A549 (cell line): ENCODE data around the gene UTP11.

Source experiments
- BHLHE40 ChIP-seq: IDR thresholded peaks from 2 replicates; pipeline ENCODE4 v1.6.1; 2012; ENCODE audit warnings: low read depth, low read length, inconsistent platforms
- CEBPB ChIP-seq, 2 experiments: fragments of >200 bp in 1 of 2; sonication (Bioruptor Twin) in 1 of 2; formaldehyde crosslinking in 1 of 2; IDR thresholded peaks; 2 replicates each; pipeline ENCODE4 v1.6.1; 2012 to 2016
- EP300 ChIP-seq, 2 experiments: fragments of >200 bp; sonication (Bioruptor Twin); formaldehyde crosslinking; IDR thresholded peaks; 2 replicates in 1 of 2; 3 replicates in 1 of 2; pipeline ENCODE4 v1.6.1; 2016 to 2017
- MAZ ChIP-seq: fragments of 150-350 bp; IDR thresholded peaks from 2 replicates; pipeline ENCODE4 v1.6.1; 2014; ENCODE audit warnings: antibody characterized with exemption, low read depth, low read length, borderline replicate concordance
- NR3C1 ChIP-seq: fragments of >200 bp; sonication (Bioruptor Twin); formaldehyde crosslinking; IDR thresholded peaks from 3 replicates; pipeline ENCODE4 v1.6.1; 2017
- POLR2A ChIP-seq: IDR thresholded peaks from 2 replicates; pipeline ENCODE4 v1.6.1; 2012; ENCODE audit warnings: mild to moderate bottlenecking, low read length
- RFX5 ChIP-seq: fragments of 450-650 bp; IDR thresholded peaks from 2 replicates; pipeline ENCODE4 v1.7.1; 2014; ENCODE audit warnings: antibody characterized with exemption, mild to moderate bottlenecking, moderate library complexity
- ZFP36 ChIP-seq: fragments of 450-650 bp; IDR thresholded peaks from 2 replicates; pipeline ENCODE4 v1.6.1; 2014; ENCODE audit warnings: borderline replicate concordance; ENCODE audit not compliant: partially characterized antibody
- TF ChIP-seq, protein P1 (sequence below): fragments of 250-450 bp; sonication (Bioruptor Pico); IDR thresholded peaks from 2 replicates; pipeline ENCODE4 v1.5.0; 2021; ENCODE audit warnings: mild to moderate bottlenecking, moderate library complexity, borderline replicate concordance
- TF ChIP-seq, protein P2 (sequence below): fragments of >200 bp; sonication (Bioruptor Twin); formaldehyde crosslinking; IDR thresholded peaks from 3 replicates; pipeline ENCODE4 v1.5.1; 2016

GRCh38 chr1:38014724-38015424 lies 2.3 kb downstream of the UTP11 start:
- TF ChIP-seq, protein P1, sequence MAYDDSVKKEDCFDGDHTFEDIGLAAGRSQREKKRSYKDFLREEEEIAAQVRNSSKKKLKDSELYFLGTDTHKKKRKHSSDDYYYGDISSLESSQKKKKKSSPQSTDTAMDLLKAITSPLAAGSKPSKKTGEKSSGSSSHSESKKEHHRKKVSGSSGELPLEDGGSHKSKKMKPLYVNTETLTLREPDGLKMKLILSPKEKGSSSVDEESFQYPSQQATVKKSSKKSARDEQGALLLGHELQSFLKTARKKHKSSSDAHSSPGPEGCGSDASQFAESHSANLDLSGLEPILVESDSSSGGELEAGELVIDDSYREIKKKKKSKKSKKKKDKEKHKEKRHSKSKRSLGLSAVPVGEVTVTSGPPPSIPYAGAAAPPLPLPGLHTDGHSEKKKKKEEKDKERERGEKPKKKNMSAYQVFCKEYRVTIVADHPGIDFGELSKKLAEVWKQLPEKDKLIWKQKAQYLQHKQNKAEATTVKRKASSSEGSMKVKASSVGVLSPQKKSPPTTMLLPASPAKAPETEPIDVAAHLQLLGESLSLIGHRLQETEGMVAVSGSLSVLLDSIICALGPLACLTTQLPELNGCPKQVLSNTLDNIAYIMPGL, result no peak
- TF ChIP-seq, protein P2, sequence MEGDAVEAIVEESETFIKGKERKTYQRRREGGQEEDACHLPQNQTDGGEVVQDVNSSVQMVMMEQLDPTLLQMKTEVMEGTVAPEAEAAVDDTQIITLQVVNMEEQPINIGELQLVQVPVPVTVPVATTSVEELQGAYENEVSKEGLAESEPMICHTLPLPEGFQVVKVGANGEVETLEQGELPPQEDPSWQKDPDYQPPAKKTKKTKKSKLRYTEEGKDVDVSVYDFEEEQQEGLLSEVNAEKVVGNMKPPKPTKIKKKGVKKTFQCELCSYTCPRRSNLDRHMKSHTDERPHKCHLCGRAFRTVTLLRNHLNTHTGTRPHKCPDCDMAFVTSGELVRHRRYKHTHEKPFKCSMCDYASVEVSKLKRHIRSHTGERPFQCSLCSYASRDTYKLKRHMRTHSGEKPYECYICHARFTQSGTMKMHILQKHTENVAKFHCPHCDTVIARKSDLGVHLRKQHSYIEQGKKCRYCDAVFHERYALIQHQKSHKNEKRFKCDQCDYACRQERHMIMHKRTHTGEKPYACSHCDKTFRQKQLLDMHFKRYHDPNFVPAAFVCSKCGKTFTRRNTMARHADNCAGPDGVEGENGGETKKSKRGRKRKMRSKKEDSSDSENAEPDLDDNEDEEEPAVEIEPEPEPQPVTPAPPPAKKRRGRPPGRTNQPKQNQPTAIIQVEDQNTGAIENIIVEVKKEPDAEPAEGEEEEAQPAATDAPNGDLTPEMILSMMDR, result no peak
- TF ChIP-seq NR3C1 (no peak), EP300 (IDR thresholded peaks at IDR 0.05) (no peak), BHLHE40 (no peak), CEBPB (IDR thresholded peaks at IDR 0.05) (no peak), POLR2A (no peak), RFX5 (no peak), MAZ (no peak), ZFP36 (no peak)
